ENCODE results near the gene SENP1. TPM values are rescaled to one million over a fixed set of nuclear protein-coding genes. Genes with fewer than 3 reads are reported as not detected.

The SENP1 gene
- total RNA-seq, 2 experiments from 2014 or later, result 36.2 to 43.4 TPM

DNA sequence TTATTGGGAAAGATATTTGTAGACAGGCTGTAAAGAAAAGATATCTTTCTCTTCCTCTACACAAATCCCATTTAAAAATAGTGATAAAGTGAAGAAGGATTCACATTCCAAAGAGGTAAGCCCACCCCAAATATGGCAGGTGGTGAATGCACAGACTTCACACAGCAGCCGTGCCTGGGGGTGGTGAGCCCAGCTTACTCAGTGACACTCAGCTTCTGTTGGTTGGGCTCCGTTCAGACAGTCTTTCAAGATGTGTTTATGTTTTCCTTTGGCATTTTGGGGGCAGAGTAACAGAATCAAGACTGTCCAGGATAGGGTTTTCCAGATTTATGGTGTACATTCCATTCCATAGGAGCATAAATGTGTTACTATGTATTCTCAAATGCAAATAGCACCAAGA, 97.5 kb downstream of the SENP1 start:
- Mint-ChIP-seq H3K4me1 (peaks cover 5% of the 10 kb centered on the region), H3K27me3 (peaks cover 88% of the 10 kb centered on the region), H3K9me3 (no peaks in the 10 kb centered on the region), H3K36me3 (no peaks in the 10 kb centered on the region), H3K4me3 (no peak overlapping the region), H3K27ac (no peak overlapping the region)
- POLR2A ChIA-PET, result no interaction called here
- DNase-seq (no peak), ATAC-seq (ENCODE audit: low read depth) (no peak)

DNA sequence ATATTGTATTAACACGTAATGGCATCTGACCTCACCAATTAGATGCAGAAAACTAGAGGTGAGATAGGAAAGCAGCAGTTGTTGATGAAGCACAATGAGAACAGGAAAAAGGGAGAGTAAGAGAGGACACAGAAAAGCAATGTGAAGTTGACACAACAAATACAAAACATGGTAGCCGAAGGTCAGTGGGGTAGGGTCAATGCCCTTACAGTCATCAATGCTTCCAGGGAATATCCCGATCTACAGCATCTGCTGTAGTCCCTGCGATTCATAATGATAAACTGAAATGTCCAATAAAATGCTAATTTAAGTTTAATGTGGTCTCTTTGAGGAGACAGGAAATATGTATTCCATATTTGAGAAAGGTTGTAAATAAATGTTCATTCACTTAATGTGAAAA, 98.7 kb downstream of the SENP1 start:
- no peaks in the 10 kb centered on the region for H3K9me3 Mint-ChIP-seq
- no peak overlapping the region for H3K4me3 Mint-ChIP-seq
- H3K36me3 Mint-ChIP-seq, result no peaks in the 10 kb centered on the region
- no peak for ATAC-seq (ENCODE audit: low read depth)
- DNase-seq, result no peak
- peaks cover 88% of the 10 kb centered on the region for H3K27me3 Mint-ChIP-seq
- POLR2A ChIA-PET, result no interaction called here
- H3K4me1 Mint-ChIP-seq, result peaks cover 14% of the 10 kb centered on the region
- no peak overlapping the region for H3K27ac Mint-ChIP-seq

DNA sequence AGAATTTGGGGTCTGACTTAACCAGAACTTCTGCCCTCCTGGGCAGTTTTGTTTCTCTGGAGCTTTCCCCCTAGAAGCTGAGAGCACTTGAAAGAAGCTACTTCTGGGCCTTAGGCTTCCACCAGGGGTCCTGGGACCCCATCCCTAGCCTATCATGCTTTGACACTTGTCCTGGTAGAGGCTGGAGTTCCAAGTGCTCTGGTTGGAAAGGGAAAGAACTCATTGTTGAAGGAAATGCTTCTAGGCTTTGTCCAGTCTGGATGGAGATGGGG, 100.2 kb downstream of the SENP1 start:
- no peak for DNase-seq
- Mint-ChIP-seq H3K4me1 (peaks cover 27% of the 10 kb centered on the region), H3K4me3 (no peak overlapping the region), H3K27me3 (peaks cover 90% of the 10 kb centered on the region), H3K9me3 (no peaks in the 10 kb centered on the region), H3K36me3 (no peaks in the 10 kb centered on the region), H3K27ac (no peak overlapping the region)
- no peak for ATAC-seq (ENCODE audit: low read depth)
- POLR2A ChIA-PET, result no interaction called here

DNA sequence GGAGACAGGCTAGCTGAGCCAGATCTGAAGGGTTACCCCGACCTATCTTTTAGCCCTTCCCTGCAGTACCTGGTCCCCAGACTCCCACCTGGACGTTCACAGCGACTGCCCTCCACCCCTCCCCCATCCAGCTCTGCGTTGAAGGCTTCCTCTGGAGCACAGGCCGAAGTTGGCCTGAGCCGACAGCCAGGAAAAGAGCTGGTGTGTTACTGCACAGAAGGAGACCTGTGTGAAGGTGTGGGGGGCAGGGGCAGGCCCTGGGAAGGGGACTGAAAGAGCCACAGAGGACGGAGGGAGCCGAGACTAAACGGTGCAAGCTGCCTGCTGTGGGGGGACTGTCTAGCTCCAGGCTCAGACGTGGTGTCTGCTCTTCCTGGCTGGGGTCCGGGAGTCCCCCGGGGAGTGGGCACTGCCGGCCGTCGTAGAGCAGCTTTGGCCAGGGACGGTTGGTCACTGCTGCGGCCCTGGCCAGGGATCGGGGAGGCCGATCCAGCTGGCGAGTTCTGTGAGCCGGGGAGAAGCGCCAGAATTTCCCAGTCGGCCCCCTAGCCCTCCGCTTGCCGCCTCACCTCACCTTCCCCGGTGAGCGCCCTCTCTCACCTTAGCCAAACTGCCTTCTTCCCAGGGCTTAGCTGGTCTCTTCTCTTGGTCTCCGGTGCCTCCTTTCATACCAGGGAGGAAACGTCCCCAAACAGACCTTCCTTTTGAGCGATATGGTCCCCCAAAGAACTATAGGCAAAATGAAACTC, 100.7 kb downstream of the SENP1 start:
- Mint-ChIP-seq H3K36me3 (no peaks in the 10 kb centered on the region), H3K27me3 (peaks cover 94% of the 10 kb centered on the region), H3K9me3 (no peaks in the 10 kb centered on the region), H3K27ac (no peak overlapping the region), H3K4me1 (peaks cover 27% of the 10 kb centered on the region), H3K4me3 (peak overlapping the region; percentile 22)
- DNase-seq, result no peak
- POLR2A ChIA-PET, result no interaction called here
- ATAC-seq (ENCODE audit: low read depth), result no peak

- DNase-seq, result peak; percentile 56
- H3K4me3 Mint-ChIP-seq, result peak within 1 kb of the TSS; percentile 34
- H3K9me3 Mint-ChIP-seq, result no peaks in the 10 kb centered on the region
- peaks cover 96% of the 10 kb centered on the region for H3K27me3 Mint-ChIP-seq
- POLR2A ChIA-PET, result no interaction called here
- no peaks in the 10 kb centered on the region for H3K36me3 Mint-ChIP-seq
- no peak within 1 kb of the TSS for H3K27ac Mint-ChIP-seq
- ATAC-seq (ENCODE audit: low read depth), result peak; percentile 48
- H3K4me1 Mint-ChIP-seq, result peaks cover 27% of the 10 kb centered on the region
Measured at GRCh38 chr12:48004053-48004941, 101.6 kb downstream of the SENP1 start, which contains the start of gene COL2A1. COL2A1 (minus strand) TSS chr12:48004476; CDS start chr12:48004321, 155 bp downstream.

- Mint-ChIP-seq H3K9me3 (no peaks in the 10 kb centered on the region), H3K36me3 (no peaks in the 10 kb centered on the region), H3K27ac (no peak overlapping the region), H3K4me1 (peaks cover 28% of the 10 kb centered on the region), H3K4me3 (peak overlapping the region; percentile 34), H3K27me3 (peaks cover 95% of the 10 kb centered on the region)
- POLR2A ChIA-PET, result no interaction called here
- ATAC-seq (ENCODE audit: low read depth), result no peak
- DNase-seq, result peak; percentile 44
Measured at GRCh38 chr12:48003226-48004052, 102.4 kb downstream of the SENP1 start.

DNA sequence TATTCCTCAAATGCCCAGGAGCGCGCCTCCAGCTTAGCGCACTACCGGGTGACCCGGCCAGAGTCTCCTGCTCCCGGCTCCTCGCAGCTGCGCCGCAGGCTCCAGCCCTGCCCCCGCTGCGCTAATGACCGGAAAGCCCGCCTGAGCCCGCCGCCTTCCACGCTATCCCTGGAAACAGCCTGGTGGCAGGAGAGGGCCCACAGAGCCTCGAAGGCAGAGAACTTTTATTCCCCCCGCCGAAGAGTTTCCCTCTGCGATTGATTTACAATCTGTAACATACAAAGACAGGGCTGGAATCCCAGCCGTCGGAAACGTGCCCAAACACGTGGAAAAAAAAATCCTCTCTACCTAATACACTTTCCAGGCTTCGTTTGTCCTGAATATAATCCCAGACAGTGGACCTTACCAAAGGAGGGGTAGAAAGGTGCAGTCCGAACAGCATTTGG, 103.1 kb downstream of the SENP1 start:
- H3K4me3 Mint-ChIP-seq, result peak overlapping the region; percentile 34
- H3K9me3 Mint-ChIP-seq, result no peaks in the 10 kb centered on the region
- H3K36me3 Mint-ChIP-seq, result no peaks in the 10 kb centered on the region
- peak; percentile 46 for DNase-seq
- POLR2A ChIA-PET, result no interaction called here
- no peak overlapping the region for H3K27ac Mint-ChIP-seq
- peaks cover 95% of the 10 kb centered on the region for H3K27me3 Mint-ChIP-seq
- peaks cover 28% of the 10 kb centered on the region for H3K4me1 Mint-ChIP-seq
- no peak for ATAC-seq (ENCODE audit: low read depth)

DNA sequence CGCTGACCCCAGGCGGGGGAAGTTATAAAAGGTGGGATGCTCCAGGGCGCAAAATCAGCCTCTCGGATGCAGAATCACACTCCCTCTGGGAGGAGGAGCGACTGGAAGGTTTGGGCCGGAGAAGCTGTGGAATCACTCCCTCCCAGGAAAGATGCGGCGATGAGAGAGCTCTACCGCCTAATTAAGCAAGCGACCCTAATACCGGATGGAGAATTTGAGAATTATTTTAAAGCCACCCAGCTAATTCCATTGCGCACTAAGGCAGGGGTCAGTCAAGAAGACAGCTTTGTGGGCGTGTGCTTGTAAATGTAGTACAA, 103.5 kb downstream of the SENP1 start:
- POLR2A ChIA-PET, result no interaction called here
- peaks cover 96% of the 10 kb centered on the region for H3K27me3 Mint-ChIP-seq

DNA sequence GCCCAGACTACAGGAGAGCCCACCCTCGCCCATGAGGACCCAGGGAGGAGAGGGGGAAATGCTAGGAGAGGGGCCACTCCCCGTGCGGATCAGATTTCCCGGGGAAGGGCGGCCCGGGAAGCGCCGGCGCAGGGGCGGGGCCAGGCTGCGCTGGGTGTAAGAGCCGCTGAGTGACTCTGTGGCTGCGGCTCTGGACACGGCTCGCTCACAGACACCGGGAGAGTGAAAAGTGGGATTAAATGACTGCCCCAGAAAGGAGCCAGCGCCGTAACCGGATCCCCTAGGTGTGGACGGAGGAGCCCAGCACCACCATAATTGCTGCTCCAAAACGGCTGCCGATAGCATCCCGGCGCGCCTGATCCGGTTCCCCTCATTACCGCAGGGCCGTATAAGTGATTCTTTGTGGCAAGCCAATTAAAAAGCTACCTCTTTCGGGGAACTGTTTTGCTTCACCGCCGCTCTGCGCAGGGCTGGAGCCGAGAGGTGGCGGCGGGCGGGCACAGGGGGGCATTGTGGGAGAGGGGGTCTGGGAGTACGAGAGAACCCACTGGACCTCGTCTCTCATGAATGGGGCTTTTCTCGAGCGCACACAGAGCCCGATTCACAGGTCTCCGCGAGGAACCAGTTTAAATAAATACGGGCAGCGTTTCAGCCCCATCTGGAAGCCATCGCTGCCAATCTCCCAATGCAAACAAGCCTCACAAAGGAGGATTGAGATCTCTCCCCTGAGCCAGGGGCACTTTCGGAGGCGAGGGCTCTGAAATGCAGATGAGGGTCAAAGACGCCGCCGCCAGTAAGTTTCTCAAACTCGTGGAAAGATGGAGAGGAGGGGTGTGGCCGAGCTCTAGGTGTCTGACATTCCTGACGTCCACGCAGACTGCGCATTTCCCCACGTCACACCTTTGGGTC, 104.1 kb downstream of the SENP1 start:
- peak overlapping the region; percentile 71 for H3K4me3 Mint-ChIP-seq

More for the DNA sequence above, 103.5 kb downstream of the SENP1 start:
- no peak for DNase-seq
- Mint-ChIP-seq H3K27ac (no peak overlapping the region), H3K4me3 (peak overlapping the region; percentile 71), H3K9me3 (no peaks in the 10 kb centered on the region), H3K36me3 (no peaks in the 10 kb centered on the region), H3K4me1 (peaks cover 28% of the 10 kb centered on the region)
- no peak for ATAC-seq (ENCODE audit: low read depth)

GRCh38 chr12:48000878-48001504, 104.9 kb downstream of the SENP1 start:
- POLR2A ChIA-PET, result no interaction called here
- peaks cover 28% of the 10 kb centered on the region for H3K4me1 Mint-ChIP-seq
- no peak for DNase-seq
- no peak overlapping the region for H3K27ac Mint-ChIP-seq
- peaks cover 94% of the 10 kb centered on the region for H3K27me3 Mint-ChIP-seq
- no peaks in the 10 kb centered on the region for H3K9me3 Mint-ChIP-seq
- no peaks in the 10 kb centered on the region for H3K36me3 Mint-ChIP-seq
- peak overlapping the region; percentile 71 for H3K4me3 Mint-ChIP-seq
- no peak for ATAC-seq (ENCODE audit: low read depth)

More for the DNA sequence above, 104.1 kb downstream of the SENP1 start:
- peaks cover 28% of the 10 kb centered on the region for H3K4me1 Mint-ChIP-seq
- peak; percentile 53 for DNase-seq
- H3K36me3 Mint-ChIP-seq, result no peaks in the 10 kb centered on the region
- H3K9me3 Mint-ChIP-seq, result no peaks in the 10 kb centered on the region
- POLR2A ChIA-PET, result no interaction called here
- H3K27ac Mint-ChIP-seq, result no peak overlapping the region
- peaks cover 96% of the 10 kb centered on the region for H3K27me3 Mint-ChIP-seq
- ATAC-seq (ENCODE audit: low read depth), result peak; percentile 11

- Mint-ChIP-seq H3K27ac (no peak overlapping the region), H3K4me1 (peaks cover 28% of the 10 kb centered on the region), H3K9me3 (no peaks in the 10 kb centered on the region), H3K36me3 (no peaks in the 10 kb centered on the region), H3K27me3 (peaks cover 94% of the 10 kb centered on the region), H3K4me3 (no peak overlapping the region)
- ATAC-seq (ENCODE audit: low read depth), result no peak
- no peak for DNase-seq
- POLR2A ChIA-PET, result no interaction called here
Measured at GRCh38 chr12:47999816-48000215, 106.1 kb downstream of the SENP1 start.

GRCh38 chr12:47997321-47997720, 108.6 kb downstream of the SENP1 start:
- no peak overlapping the region for H3K27ac Mint-ChIP-seq
- H3K9me3 Mint-ChIP-seq, result no peaks in the 10 kb centered on the region
- no peak for DNase-seq
- H3K4me3 Mint-ChIP-seq, result no peak overlapping the region
- peaks cover 16% of the 10 kb centered on the region for H3K4me1 Mint-ChIP-seq
- H3K36me3 Mint-ChIP-seq, result no peaks in the 10 kb centered on the region
- peaks cover 96% of the 10 kb centered on the region for H3K27me3 Mint-ChIP-seq
- POLR2A ChIA-PET, result no interaction called here
- ATAC-seq (ENCODE audit: low read depth), result no peak

Data from activated naive CD8-positive, alpha-beta T cell treated with anti-CD3 and anti-CD28 coated beads, Interleukin-2, amount 10 ng/mL, durations not matched to agents 7 days and 5 days (primary cell).